Endothelial cell of umbilical vein (primary cell): ENCODE results near the gene HBP1. TPM values are rescaled to one million over a fixed set of nuclear protein-coding genes. Genes with fewer than 3 reads are reported as not detected.

Experiments used
- BruUV-seq: library from RNA; stranded (reverse); fragments of 400-500 nt; replicated peaks from 2 replicates; lab custom pipeline; 2021; lab: Mats Ljungman, UMichigan
- CTCF ChIA-PET: fragments of 300-600, 350-600 bp; sonication (Branson Sonifier 250); formaldehyde crosslinking; loops from one replicate; lab custom pipeline; 2021; ENCODE audit warnings: antibody characterized with exemption, inconsistent platforms; lab: Charles Lee
- POLR2A ChIA-PET: fragments of 300-600, 350-600 bp; sonication (Branson Sonifier 250); formaldehyde crosslinking; loops from one replicate; lab custom pipeline; 2021; ENCODE audit warnings: antibody characterized with exemption, inconsistent platforms; lab: Charles Lee
- DNase-seq: peaks from one replicate; pipeline ENCODE4 v3.0.0-alpha.2; 2011; ENCODE audit warnings: low read depth, low spot score
- FAIRE-seq: peaks from 2 replicates; lab custom pipeline; 2011; peaks lifted over from hg19 to GRCh38; lab: Jason Lieb, UNC
- H2AFZ ChIP-seq: 2 replicates; pipeline ENCODE4 v1.6.0; 2012; ENCODE audit warnings: low read depth, low read length, control low read depth, inconsistent platforms
- H3K27ac ChIP-seq: 2 replicates; pipeline ENCODE4 v1.5.1; 2011; ENCODE audit warnings: low read depth, mild to moderate bottlenecking, control low read depth, low read length, moderate library complexity; ENCODE audit not compliant: insufficient read depth
- H3K27me3 ChIP-seq, 2 experiments: 2 replicates each; pipeline versions ENCODE4 v1.6.0 to v1.6.1; 2011; ENCODE audit warnings: low read length in 2 of 2, mixed read lengths in 1 of 2; ENCODE audit not compliant: control insufficient read depth in 2 of 2, insufficient read depth in 2 of 2
- H3K36me3 ChIP-seq, 2 experiments: 2 replicates in 1 of 2; 3 replicates in 1 of 2; pipeline ENCODE4 v1.5.1; 2011; ENCODE audit warnings: low read length in 2 of 2, mild to moderate bottlenecking in 1 of 2, moderate library complexity in 1 of 2; ENCODE audit not compliant: control insufficient read depth in 2 of 2, insufficient read depth in 2 of 2; ENCODE audit errors: extremely low read depth in 1 of 2
- H3K4me1 ChIP-seq: 3 replicates; pipeline ENCODE4 v1.5.1; 2011; ENCODE audit warnings: mild to moderate bottlenecking, low read length; ENCODE audit not compliant: control insufficient read depth, insufficient read depth; ENCODE audit errors: extremely low read depth
- H3K4me2 ChIP-seq: 2 replicates; pipeline ENCODE4 v1.6.1; 2011; ENCODE audit warnings: low read length, control low read depth, mixed read lengths; ENCODE audit not compliant: insufficient read depth
- H3K4me3 ChIP-seq, 3 experiments: fragments of 200-600 bp in 1 of 3; sonication (generic), shearing (Covaris generic) in 1 of 3; replicated peaks in 1 of 3; 2 replicates each; pipeline ENCODE4 v1.5.1; 2011 to 2016; ENCODE audit warnings: control low read depth in 3 of 3, low read length in 3 of 3, mild to moderate bottlenecking in 2 of 3, inconsistent platforms in 1 of 3, low read depth in 1 of 3, moderate library complexity in 1 of 3; ENCODE audit not compliant: insufficient read depth in 1 of 3
- H3K79me2 ChIP-seq: 2 replicates; pipeline ENCODE4 v1.6.0; 2012; ENCODE audit warnings: low read length, inconsistent platforms; ENCODE audit not compliant: control insufficient read depth, insufficient read depth
- H3K9ac ChIP-seq: replicated peaks from 2 replicates; pipeline ENCODE3; 2011; ENCODE audit warnings: low read length, control low read depth; ENCODE audit not compliant: insufficient read depth; ENCODE audit errors: extremely low read depth
- H3K9me1 ChIP-seq: replicated peaks from 3 replicates; pipeline ENCODE4 v1.6.0; 2011; ENCODE audit warnings: mild to moderate bottlenecking, low read length; ENCODE audit not compliant: control insufficient read depth, insufficient read depth; ENCODE audit errors: extremely low read depth
- H3K9me3 ChIP-seq: replicated peaks from 2 replicates; pipeline ENCODE4 v1.5.1; 2012; ENCODE audit warnings: low read length, inconsistent platforms; ENCODE audit not compliant: control insufficient read depth, insufficient read depth
- H4K20me1 ChIP-seq: replicated peaks from 2 replicates; pipeline ENCODE3; 2011; ENCODE audit warnings: mild to moderate bottlenecking, low read length; ENCODE audit not compliant: control insufficient read depth, insufficient read depth; ENCODE audit errors: extremely low read depth
- JUN ChIP-seq: IDR thresholded peaks from 2 replicates; pipeline ENCODE4 v1.6.1; 2011; ENCODE audit warnings: borderline replicate concordance, low read depth; ENCODE audit not compliant: insufficient read length, insufficient read depth
- POLR2A ChIP-seq: IDR thresholded peaks from 2 replicates; pipeline ENCODE4 v1.6.1; 2012; ENCODE audit warnings: low read depth, mild to moderate bottlenecking, control low read depth, low read length
- dilution Hi-C: fragments of 300-500 bp; cut with MboI; formaldehyde crosslinking; loops from one replicate; pipeline ENCODE4 v1.15.0; 2019; ENCODE audit warnings: low sequenced_read_pairs; ENCODE audit not compliant: extremely low pct_ligation_motif_present
- intact Hi-C: fragments of 100-400 bp; cut with micrococcal nuclease; formaldehyde crosslinking; loops from one replicate; pipeline ENCODE4 v1.10.0; 2022
- polyA plus RNA-seq, 4 experiments: library from polyadenylated mRNA; depleted of rRNA in 3 of 4; stranded (reverse) in 3 of 4; unstranded in 1 of 4; fragments of >200 nt; gene quantifications; 2 replicates each; pipeline versions ENCODE4 v1.2.1 to v1.2.3, GENCODE V29; 2011 to 2012; ENCODE audit warnings: missing spikeins in 1 of 4
- total RNA-seq: library from RNA; stranded (reverse); gene quantifications from 2 replicates; pipeline ENCODE4 v1.2.3, GENCODE V29; 2021
- TF ChIP-seq, protein P1 (sequence below): IDR thresholded peaks from 2 replicates; pipeline ENCODE4 v1.6.1; 2011; ENCODE audit not compliant: insufficient read depth, insufficient read length
- TF ChIP-seq, protein P2 (sequence below), 2 donors: IDR thresholded peaks; 1 replicate in 1 of 2; 2 replicates in 1 of 2; pipeline ENCODE4 v1.5.1; 2011; ENCODE audit warnings: low read length in 2 of 2, mild to moderate bottlenecking in 2 of 2, moderate library complexity in 2 of 2, control low read depth in 1 of 2, inconsistent platforms in 1 of 2, low read depth in 1 of 2; ENCODE audit not compliant: insufficient read depth in 1 of 2; ENCODE audit errors: extremely low read depth in 1 of 2

HBP1 gene
- total and polyA plus RNA-seq, 2 donors (not counting 3 experiments of a cell fraction or from before 2014, with no cell fraction given), result 49.6 to 63.4 TPM

GRCh38 chr7:107196834-107197610 lies 28.2 kb downstream of the HBP1 start:
- no peak overlapping the region for H3K9ac ChIP-seq
- H4K20me1 ChIP-seq, result peaks cover 2% of the 10 kb centered on the region
- H3K4me3 ChIP-seq, result no peak overlapping the region
- no peaks in the 10 kb centered on the region for H3K79me2 ChIP-seq
- CTCF ChIA-PET, result interaction anchor here (1.5 to 5.0 kb wide), 3 partner anchors 546 to 682 kb away, joined by 5 to 31 read pairs (median 5); no protein-coding TSS in a partner anchor
- FAIRE-seq, result no peak
- H2AFZ ChIP-seq, result no peak overlapping the region
- H3K9me1 ChIP-seq, result no peaks in the 10 kb centered on the region
- H3K27ac ChIP-seq, result no peak overlapping the region
- no peak overlapping the region for H3K4me2 ChIP-seq
- H3K9me3 ChIP-seq, result no peaks in the 10 kb centered on the region
- BruUV-seq, result no TSS peak
- dilution Hi-C loops, result no loop called here
- POLR2A ChIA-PET, result no interaction called here
- intact Hi-C loops, result no loop called here
- no peak for DNase-seq
- H3K36me3 ChIP-seq, result peaks cover 15 to 16% of the 10 kb centered on the region in 2 experiments
- peaks cover 4% of the 10 kb centered on the region for H3K4me1 ChIP-seq
- no peaks in the 10 kb centered on the region for H3K27me3 ChIP-seq
- TF ChIP-seq POLR2A, result no peak
- TF ChIP-seq JUN, result no peak
- TF ChIP-seq, protein P1, sequence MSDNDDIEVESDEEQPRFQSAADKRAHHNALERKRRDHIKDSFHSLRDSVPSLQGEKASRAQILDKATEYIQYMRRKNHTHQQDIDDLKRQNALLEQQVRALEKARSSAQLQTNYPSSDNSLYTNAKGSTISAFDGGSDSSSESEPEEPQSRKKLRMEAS, result no peak

GRCh38 chr7:107201795-107202450 lies 33.1 kb downstream of the HBP1 start:
- H2AFZ ChIP-seq, result no peak overlapping the region
- CTCF ChIA-PET, result interaction anchor here (1.0 to 5.3 kb wide), 5 partner anchors 254 to 678 kb away, joined by 3 to 19 read pairs (median 4); no protein-coding TSS in a partner anchor
- no peak overlapping the region for H3K9ac ChIP-seq
- no peaks in the 10 kb centered on the region for H3K9me1 ChIP-seq
- no peak overlapping the region for H3K4me2 ChIP-seq
- H3K4me1 ChIP-seq, result no peaks in the 10 kb centered on the region
- BruUV-seq, result TSS peak; percentile 22
- POLR2A ChIA-PET, result no interaction called here
- FAIRE-seq (peak; percentile 54), DNase-seq (peak; percentile 42)
- H3K36me3 ChIP-seq, result peaks cover 11 to 14% of the 10 kb centered on the region in 2 experiments
- no peaks in the 10 kb centered on the region for H3K79me2 ChIP-seq
- intact Hi-C loops, result loop anchor here (1.0 to 5.0 kb wide), 3 partner anchors 299 to 677 kb away; no protein-coding TSS in a partner anchor
- TF ChIP-seq, protein P2, sequence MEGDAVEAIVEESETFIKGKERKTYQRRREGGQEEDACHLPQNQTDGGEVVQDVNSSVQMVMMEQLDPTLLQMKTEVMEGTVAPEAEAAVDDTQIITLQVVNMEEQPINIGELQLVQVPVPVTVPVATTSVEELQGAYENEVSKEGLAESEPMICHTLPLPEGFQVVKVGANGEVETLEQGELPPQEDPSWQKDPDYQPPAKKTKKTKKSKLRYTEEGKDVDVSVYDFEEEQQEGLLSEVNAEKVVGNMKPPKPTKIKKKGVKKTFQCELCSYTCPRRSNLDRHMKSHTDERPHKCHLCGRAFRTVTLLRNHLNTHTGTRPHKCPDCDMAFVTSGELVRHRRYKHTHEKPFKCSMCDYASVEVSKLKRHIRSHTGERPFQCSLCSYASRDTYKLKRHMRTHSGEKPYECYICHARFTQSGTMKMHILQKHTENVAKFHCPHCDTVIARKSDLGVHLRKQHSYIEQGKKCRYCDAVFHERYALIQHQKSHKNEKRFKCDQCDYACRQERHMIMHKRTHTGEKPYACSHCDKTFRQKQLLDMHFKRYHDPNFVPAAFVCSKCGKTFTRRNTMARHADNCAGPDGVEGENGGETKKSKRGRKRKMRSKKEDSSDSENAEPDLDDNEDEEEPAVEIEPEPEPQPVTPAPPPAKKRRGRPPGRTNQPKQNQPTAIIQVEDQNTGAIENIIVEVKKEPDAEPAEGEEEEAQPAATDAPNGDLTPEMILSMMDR (IDR thresholded peaks at IDR 0.05; ENCODE audit: extremely low read depth in 1 of 2, insufficient read depth in 1 of 2, low read depth in 1 of 2, low read length in 2 of 2), result peak; percentile 42 to 45
- no peak for TF ChIP-seq POLR2A
- dilution Hi-C loops, result no loop called here
- peaks cover 2% of the 10 kb centered on the region for H4K20me1 ChIP-seq
- H3K27me3 ChIP-seq, result no peaks in the 10 kb centered on the region
- H3K27ac ChIP-seq, result no peak overlapping the region
- no peaks in the 10 kb centered on the region for H3K9me3 ChIP-seq
- no peak overlapping the region for H3K4me3 ChIP-seq
